NCI-H1436 treated with DMSO at 0.1 percent for 48 hours (cell line): ENCODE data around the gene FAM200C.
"Not testable (repeated sequence)": the region's sequence is repeated elsewhere in the genome, so short reads cannot be mapped to it uniquely, and the experiment has no call there.

ENCODE experiments used
- DNase-seq: peaks from one replicate; lab custom pipeline; 2025; lab: John Stamatoyannopoulos, UW

The FAM200C gene

DNA sequence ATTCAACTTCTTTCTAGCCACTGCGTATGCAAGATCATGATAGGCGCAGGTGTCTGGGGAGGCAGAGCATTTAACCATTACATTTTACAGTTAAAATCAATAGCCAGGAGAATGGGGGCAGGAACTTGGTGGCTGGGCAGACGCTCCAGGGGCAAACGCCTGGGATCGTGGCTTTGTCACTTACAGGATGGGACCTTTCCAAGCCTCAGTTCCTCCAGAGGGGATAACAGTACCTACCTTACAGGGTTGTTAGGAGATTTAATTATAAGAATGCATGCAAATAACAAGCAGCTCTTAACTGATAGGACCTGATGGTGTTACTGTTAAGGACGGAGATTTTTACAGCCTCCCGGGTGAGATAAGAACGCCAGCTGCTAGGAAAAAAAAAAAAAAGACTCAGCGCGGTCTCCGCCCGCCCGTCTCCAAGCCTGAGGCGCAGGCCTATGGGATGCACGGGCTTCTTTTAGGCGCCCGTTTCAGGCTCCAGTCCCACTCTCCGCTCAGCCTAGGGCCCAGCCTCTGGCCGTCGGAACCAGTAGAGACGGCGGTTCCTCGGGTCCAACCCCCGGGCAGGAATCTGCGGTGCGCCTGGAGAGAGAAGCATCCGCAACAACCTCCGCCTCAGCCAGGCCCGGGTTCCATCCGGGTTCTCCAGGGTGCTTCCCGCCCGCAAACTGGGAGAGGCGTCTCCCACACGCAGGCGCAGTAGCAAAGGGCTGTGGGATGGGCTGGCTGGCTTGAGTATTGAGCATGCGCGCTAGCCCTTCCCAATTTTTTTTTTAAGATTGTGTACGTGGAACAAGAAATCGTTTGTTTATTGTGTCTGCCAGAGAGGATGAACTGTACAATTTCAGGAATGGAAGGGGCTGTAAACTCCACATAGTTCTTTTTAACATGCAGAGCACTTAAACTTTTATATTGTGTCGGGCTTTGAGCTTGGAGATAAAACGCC lies at the start of gene FAM200C:
TSS of gene FAM200C (minus strand) at position 653 of the 952 bp plus-strand sequence. CDS start 4,564 bp downstream, outside the sequence.
- peak; percentile 53 for DNase-seq

DNA sequence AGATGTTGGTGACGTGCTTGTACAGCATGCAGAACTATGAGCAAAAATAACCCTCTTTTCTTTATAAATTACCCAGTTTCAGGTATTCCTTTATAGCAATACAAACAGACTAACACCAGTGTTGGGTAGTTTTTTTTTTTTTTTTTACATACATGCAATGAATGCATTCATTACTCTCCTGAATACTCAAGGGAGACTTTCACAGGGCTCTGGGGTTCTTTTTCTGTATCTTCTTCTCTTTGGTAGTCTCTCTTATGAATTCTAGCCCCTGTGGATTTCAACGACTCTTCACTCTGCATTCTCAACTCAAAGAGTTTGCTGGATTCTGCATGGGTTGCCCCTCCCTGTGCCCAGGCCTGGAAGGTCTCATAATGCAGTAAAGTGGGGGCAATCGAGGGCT lies 49.6 kb upstream of the FAM200C start:
- no peak for DNase-seq

DNA sequence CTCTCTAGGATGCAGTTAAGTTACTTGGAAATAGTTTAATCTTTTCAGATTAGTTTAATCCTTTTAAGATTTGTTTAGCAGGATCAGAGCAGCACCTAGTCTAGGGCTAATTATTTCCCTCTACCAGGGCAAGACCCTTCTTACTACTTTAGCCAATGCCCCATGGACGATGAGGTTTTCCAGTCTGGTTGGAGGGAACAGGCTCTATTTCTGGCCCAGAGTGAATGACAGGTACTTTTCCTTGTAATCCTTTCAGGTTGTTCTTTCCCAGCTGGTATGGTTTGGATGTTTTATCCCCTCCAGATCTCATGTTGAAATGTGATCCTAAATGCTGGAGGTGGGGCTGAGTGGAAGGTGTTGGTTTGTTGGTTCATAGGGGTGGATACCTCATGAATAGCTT lies 49.0 kb upstream of the FAM200C start:
- DNase-seq = no peak

DNA sequence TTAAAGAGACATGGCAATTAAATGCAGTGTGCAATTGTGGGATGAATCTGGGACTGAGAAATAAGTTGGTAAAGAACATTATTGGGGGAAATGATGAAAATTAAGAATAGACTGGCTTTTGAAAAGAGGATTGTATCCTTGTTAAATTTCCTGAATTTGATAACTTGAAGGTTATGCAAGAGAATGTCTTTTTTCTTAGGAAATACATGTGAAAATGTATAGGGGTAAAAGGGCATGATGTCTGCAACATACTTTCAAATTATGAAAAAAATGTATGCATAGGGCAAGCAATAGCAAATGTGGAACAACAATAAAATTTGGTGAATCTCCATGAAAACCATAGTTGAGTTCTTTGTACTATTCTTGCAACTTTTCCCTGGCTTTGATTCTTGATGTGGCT lies 45.9 kb upstream of the FAM200C start:
- no peak for DNase-seq

DNA sequence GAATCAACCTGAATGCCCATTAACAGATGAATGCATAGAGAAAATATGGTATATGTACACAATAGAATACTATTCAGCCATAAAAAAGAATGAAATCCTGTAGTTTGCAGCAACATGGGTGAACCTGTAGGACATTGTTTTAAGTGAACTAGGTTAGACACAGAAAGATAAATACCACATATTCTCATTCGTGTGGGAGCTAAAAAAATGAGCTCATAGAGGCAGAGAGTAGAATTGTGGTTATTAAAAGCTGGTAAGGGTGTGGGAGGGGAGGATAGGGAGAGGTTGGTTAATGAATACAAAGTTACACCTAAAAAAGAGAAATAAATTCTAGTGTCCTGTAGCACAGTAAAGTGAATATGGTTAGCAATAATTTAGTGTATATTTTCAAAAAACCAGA lies 45.3 kb upstream of the FAM200C start:
- DNase-seq = no peak

DNA sequence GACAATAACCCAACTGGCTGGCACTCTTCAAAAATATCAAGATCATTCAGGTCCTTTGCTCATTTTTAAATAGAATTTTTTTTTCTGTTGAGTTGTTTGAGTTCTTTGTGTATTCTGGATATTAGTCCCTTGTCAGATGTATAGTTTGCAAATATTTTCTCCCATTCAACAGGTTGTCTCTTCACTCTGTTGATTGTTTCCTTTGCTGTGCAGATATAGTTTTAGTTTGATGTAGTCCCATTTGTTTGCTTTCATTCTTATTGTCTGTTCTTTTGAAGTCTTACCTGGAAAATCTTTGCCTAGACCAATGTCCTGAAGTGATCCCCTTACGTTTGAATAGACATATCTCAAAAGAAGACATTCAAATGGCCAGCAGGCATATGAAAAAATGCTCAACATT lies 44.6 kb upstream of the FAM200C start:
- no peak for DNase-seq

DNA sequence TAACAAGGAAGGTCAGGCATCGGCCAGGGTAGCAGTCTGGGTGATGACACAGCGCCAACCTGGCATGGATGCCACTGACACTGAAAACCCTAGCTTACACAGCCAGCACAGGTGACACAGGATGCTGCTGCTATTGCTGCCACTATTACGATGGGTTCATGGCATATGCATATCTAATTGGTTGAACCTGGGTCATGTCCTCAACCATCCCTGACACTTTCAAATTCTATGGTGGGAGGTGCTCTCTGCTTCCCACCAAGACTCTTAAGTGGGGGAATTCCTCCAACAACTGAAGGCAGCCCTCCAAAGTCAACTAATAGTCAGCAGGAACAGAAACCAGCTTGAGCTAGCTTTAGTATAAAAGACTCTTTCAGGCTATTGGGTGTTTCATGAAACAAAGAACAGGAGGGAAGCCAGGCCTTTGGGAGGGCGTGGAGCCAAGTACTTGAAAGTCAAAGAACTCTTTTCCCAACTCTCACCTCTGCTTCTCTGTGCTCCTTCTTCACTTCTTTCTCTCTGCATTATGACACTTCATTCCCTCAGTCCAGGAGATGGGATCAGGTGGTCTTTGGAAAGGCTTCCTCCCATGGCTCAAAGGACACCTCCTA lies 43.1 kb upstream of the FAM200C start:
- no peak for DNase-seq

DNA sequence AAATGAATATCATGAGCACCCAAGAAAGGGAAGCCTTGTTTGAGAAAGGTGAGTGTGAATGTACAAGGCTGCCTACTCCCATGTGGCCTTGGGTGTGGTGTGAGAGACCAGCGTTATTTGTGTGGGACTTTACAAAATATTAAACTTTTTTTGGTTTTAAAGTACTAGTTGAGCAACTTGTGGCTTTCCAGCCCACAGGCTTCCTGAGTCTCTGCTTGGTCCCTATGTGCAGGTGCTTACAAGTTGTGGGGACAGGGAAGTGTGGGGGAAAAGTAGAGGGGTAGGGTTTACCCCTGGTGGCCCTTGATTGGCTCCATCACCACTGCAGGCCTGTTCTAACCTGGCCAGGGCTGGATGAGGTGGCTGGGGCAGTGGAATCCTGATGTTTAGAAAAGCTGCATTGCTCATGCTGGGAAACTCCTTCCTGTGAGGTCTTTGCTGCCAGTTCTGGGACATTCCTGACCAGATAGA lies 41.5 kb upstream of the FAM200C start:
- DNase-seq = no peak

DNA sequence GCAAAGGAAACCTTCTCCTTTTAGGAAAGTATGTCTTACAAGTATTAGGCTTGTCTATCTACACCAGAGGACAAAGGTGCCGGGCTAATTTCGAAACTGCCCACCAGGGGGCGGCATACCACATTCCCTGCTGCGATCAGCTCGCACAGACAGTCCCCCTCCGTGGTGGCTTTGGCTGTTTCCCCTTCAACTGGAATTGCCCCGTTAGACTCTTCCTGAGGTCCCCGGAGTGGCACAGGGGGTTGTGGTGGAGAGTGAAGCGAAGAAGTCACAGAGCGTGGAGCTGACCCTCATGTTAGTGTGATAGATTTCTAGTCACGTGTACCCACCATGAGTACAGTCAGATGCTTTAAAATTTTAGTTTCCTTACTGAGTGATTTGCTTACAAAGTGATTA lies 39.3 kb upstream of the FAM200C start:
- peak; percentile 35 for DNase-seq

DNA sequence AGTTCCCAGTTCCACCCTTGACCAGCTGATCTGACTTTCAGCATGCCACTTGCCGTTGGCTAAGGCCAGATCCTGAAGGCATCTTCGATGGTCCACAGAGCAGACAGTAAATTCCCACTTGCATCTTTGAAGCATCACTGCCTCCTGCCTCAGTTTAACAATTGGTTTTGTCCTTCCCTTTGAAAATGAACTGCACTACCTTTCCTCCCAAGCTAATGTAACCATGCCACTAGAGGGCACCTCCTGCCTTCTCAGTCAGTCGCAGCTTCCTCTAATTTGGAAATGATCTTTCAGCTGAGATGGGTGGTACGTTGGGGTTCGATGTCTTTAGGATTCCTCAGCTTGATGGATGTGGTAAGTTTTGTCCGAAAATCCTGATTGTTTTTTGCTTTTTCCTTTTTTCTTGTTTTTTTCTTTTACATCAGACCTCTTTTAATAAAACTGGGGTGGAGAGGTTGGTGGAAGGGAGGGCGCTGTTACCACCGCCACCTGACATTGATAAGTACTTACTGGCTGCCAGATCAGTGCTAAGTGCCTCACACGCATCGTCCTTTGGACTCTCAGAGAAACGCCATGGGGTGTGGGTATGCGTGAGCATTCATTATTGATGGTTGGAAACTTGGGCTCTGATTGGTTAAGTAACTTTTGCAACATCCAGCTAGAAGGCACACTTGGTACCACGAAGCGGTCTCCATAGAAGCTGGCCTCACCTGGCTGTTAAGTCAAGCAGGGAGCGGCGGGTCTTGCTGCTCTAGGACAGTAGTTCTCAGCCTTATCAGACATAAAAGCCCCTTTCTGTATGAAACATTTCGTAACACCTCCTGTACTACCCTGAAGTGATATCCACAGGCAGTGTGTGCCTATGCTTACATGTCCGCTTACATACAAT lies 38.7 kb upstream of the FAM200C start:
- DNase-seq = peak; percentile 12

DNA sequence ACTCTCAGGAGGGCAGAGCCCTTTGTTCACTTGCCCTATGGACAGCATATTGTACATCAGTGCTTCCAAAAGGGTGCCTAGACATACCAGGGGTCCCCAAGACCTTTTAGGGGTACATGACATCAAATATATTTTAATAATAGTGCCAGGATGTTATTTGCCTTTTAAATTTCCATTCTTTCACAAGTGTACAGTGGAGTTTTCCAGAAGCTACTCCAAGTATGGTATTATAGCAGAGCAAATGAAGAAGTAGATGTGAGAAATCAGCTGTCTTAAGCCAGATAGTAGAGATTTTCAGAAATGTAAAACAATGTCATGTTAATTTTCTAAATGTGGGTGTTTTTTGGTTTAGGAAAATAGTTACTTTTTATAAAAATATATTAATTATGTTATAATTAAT lies 37.4 kb upstream of the FAM200C start:
- DNase-seq = no peak

DNA sequence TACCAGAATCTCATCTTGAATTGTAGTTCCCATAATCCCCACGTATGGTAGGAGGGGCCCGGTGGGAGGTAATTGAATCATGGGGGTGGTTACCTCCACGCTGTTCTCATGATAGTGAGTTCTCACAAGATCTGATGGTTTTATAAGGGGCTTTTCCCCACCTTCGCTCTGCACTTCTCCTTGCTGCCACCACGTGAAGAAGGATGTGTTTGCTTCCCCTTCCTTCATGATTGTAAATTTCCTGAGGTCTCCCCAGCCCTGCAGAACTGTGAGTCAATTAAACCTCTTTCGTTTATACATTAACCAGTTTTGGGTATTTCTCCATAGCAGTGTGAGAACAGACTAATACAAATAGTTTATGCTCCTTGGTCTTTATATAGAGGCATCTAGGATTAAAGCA lies 36.8 kb upstream of the FAM200C start:
- DNase-seq = not testable (repeated sequence)

DNA sequence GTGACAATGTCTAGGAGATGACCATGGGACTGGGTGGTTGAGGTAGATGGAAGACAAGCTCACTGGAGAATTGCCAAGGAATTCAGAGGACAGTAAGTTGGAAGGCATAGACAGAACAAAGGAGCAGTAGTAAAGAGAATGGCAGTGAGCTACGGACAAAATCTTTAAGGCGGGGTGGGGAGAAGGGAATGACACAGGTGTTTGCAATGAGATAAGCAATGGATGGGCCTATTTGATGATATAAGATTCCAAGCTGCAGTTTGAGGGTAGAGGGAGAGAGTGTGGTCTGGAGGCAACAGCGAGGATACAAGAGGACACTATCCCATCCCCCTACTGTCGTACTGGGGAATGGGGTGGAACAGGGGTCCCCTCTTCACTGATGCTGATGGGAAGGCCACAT lies 36.2 kb upstream of the FAM200C start:
- no peak for DNase-seq

DNA sequence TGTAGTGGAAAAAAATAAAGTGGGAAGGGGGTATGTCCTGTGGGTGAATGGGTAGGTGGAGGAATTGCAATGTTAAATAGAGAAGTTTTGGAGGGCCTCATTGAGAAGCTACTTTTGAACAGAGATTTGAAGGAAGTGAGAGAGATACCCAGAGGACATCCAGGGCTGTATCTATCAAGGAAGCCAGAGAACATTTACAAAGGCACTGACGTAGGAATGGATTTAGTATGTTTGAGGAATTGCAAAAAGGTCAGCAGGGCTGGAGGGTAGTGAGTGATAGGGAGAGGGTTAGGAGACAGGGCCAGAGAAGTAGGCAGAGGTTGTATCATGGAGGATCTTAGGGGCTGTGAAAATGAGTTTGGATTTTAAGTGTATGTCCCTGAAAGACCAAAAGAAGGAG lies 35.7 kb upstream of the FAM200C start:
- no peak for DNase-seq

DNA sequence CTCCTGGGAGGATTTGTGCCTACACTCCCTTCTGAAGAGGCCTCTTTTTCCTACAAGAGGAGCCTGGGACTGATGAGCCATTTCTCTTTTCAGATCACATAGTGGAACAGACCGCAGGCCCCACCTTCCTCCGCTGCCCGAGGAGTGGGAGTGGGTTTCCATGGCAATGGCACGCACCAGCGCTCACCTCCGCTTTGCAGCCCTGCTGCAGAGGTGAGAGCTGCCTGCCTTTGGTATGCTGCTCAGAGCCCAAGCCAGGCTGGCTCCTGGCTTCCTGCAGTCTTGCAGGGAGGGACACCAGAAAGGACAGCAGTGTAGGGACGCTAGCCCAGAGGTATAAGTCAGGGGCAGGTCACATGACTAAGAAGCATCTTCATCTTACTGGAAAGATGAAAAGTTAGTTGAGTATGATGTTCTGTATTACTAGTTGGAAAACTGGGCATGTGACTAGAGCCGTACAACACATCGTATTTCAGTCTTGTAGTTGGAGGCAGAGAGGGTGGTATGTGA lies 34.2 kb upstream of the FAM200C start:
- peak; percentile 65 for DNase-seq

DNA sequence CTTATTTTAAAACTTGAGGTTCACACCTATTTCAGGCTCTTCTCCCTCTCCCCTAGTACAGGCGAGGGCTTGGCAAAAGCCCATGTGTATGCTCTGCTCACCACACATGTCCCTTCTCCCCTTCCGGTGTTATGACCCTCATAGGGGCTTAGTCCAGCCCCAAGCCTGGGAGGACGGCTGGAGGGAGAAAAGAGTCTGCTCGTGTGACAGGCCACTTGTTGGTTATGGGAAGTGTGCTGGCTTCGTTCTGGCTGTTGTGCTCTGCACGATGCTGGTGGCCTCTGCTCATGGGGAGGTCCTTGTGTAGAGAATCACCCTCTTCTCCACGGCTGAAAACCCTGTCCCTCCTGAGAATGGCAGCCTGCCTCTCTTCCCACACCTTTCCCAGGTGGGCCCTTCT lies 32.9 kb upstream of the FAM200C start:
- DNase-seq = no peak

DNA sequence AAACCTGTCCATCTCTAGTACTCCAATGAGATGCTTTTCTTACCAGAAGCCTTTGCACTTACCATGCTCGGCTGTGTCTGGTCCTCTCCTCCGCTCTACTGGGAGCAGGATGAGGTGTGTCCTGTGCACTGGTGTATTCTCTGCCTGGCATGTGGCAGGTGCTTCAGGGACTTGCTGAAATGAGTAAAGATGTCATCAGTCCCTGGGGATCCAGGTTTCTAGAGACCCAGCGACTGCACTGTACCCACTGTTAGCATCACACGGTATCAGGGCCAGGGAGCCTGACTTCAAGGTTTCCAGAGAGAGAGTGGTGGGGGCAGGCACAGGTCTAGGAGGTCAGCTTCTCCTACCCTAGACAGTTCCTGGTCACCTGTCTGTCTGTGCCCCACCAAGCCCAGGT lies 32.3 kb upstream of the FAM200C start:
- DNase-seq = no peak

DNA sequence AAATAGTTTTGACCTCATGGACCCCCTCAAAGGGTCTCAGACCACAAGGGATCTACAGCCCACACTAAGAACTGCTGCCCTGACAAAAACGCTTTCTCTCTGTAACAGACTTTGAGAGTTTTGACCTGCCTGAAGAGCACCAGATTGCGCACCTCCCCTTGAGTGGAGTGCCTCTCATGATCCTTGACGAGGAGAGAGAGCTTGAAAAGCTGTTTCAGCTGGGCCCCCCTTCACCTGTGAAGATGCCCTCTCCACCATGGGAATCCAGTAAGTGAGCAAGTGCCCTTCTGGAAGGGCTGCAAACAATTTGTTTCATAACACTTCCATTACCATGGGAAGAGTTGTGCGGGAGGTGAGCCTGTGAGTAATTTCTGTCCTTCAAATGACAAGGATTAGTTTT lies 27.8 kb upstream of the FAM200C start:
- DNase-seq = no peak

DNA sequence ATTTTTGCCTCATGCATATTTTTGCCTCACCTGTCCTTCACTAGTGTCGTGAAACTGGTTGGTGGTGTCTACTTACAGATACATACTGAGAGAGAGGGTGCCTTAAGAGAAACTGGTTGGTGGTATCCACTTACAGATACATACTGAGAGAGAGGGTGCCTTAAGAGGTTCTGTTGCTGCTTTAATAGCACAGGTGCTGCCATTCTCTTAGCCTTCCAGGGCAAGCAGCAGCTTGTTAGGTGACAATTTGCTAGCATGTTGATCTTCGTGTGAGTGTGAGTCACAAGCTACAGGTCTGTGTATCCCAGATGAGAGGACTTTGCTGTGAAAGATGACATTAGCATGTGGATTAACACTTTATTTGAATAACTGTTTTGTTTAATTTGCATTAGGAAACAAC lies 23.2 kb upstream of the FAM200C start:
- peak; percentile 84 for DNase-seq

DNA sequence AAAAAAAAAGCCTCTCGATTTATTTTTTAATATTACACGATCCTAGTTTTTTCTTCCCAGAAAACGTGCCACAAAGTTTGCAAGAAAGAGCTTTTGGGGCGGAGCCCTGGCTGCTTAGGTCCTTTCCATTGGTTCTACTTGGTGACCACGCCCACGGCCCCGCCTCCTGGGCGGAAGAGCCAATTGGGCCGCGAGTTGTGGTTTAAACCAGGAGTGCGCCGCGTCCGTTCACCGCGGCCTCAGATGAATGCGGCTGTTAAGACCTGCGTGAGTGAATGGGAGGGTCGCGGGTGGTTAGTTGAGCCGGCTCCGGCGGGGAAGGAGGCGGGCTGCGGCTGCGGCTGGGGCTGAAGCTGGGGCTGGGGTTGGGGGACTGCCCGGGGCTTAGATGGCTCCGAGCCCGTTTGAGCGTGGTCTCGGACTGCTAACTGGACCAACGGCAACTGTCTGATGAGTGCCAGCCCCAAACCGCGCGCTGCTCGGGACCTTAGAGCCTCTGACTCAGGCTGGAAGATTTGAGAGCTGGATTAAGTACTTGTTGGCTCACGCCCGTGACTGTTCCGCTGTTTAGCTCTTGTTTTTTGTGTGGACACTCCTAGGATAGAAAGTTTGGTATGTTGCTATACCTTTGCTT lies 21.9 kb upstream of the FAM200C start, which contains the start of gene PTTG1:
TSS of gene PTTG1 (plus strand) at position 231 of the 634 bp plus-strand sequence. CDS start 458 bp downstream, outside the sequence.
- peak; percentile 87 for DNase-seq

DNA sequence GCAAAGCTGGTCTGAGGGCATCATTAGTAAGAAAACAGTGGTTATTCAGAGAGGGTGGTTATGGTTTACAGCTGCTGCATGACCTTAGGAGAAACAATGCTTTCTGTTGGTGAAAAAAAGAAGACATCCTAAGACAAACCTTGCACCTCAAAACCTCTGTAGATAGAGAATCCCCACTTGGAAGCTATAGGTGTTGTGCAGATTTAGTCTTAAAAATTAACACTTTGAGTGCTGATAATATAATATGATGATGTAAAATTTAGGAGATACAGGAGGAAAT lies 20.4 kb upstream of the FAM200C start:
- no peak for DNase-seq
